ENCODE measurements around the gene TOX2.

TOX2 gene

GRCh38 chr20:44021186-44021585, 106.5 kb downstream of the TOX2 start:
- DNase-seq: no peak

GRCh38 chr20:44021900-44022299, 107.2 kb downstream of the TOX2 start:
- no peak for DNase-seq

DNA sequence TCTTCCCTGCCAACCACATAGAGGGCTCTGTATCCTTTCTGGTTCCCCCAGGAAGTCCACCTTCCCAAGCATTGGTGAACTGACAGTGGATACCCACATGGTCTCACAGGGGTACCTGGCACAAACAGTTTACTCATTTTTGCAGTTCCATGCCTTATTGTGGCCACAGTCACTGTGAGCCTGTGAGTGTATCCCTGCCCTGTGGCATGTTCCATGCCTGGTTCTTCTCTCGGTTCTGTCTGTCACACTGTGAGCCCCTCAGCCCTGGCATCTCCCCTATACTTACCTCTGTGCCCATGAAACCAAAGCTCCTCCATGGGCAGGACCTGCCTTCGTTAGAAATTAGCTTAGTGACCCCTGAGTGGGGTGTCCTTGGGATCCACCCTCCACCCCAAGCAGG, 107.8 kb downstream of the TOX2 start:
- DNase-seq: no peak

- no peak for DNase-seq
These were observed 109.1 kb downstream of the TOX2 start for GRCh38 chr20:44023515-44024371.

DNA sequence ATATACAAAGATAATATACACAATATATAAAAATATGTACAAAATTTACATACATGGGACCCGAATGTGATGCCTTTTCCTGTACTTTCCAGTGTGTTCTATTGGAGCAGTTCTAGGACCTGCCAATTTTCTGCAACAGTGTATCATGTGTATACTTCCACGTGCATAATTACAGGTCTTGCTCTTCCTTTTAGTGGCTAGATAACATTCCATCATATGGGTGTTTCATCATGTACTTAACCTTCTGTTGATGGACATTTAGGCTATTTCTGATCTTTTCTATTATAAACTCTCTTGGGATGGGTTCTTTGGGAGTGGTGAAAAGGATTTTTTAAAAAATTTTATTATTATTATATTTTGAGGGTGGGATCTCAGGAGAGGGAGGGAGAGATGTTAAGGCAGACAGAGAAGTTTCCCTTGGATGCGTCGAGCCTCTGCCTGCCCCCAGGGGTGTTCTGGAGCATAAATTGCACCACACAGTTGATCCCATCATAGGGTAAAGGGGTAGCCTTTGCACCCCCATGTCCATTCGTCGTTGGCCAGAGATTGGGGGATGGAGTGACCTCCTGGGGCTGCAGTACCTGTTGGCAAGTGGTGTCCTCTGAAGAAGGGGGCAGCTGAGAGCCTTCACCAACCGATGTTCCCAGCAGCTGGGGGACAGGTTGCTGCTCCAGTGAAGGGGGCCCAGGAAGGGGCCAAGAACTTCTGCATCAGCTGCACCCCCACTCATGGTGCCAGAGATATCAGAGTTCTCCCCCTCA, 110.3 kb downstream of the TOX2 start:
- no peak for DNase-seq

- DNase-seq: no peak
These were observed 111.1 kb downstream of the TOX2 start for GRCh38 chr20:44025756-44026155.

DNA sequence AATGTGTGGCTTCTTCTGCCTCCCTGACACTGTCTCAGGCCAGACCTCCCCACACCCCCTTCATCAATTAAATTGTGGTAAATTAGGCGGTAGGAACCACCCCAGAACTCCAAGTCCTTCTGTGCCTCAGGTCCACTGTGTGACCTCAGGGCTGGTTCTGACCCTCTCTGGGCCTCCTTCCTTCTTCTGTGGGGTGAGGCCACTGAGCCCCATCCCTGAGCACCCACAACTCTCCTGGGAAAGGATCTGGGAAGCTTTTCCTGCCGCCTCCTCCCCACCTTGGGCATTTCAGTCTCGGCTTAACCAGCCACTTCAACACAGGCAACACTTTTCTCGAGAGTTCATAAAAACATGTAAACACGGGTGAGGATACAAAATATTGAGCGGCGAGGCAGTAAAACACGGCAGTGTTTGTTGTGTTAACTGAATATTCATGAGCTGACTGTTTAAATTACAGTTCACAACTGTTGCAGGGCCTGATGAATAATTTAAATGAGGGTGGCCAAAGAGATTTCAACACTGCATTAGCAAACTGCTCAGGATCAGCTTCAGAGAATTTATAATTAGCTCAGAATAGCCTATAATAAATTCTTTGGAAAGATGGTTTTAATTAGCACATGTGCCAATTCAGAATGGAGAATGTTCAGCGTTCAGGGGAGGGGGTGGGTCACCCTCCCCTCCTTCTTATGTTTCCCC, 112.1 kb downstream of the TOX2 start:
- DNase-seq: no peak

DNA sequence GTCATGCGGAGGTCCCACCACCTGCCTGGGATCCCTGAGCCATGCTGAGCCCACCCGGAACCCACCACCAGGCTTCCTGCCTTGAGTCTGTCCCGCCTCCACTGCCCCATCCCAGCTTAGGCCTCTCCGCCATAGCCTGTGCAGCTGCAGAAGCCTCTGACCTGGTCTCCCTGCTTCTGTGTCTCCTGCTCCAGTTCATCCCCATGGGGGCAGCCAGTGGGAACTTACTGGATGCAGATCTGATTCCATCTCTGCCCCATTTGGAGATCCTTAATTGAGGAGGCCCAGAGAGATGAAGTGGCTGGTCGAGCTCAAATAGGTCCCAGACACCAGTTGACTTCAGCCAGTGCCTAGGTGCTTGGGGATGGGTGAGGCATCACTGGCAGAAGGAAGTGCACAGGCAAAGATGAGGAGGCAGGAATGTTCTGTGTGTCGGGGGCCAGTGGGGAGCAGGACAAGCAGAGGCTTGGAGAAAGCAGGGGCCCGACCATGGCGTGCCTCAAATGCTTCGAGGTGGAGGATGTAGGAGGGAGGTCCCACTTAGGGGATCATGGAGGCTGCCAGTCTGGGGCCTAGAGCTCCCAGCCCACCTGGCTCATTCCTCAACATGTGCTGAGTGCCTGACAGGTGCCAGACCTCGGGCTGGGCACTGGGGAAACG, 112.8 kb downstream of the TOX2 start:
- no peak for DNase-seq

DNA sequence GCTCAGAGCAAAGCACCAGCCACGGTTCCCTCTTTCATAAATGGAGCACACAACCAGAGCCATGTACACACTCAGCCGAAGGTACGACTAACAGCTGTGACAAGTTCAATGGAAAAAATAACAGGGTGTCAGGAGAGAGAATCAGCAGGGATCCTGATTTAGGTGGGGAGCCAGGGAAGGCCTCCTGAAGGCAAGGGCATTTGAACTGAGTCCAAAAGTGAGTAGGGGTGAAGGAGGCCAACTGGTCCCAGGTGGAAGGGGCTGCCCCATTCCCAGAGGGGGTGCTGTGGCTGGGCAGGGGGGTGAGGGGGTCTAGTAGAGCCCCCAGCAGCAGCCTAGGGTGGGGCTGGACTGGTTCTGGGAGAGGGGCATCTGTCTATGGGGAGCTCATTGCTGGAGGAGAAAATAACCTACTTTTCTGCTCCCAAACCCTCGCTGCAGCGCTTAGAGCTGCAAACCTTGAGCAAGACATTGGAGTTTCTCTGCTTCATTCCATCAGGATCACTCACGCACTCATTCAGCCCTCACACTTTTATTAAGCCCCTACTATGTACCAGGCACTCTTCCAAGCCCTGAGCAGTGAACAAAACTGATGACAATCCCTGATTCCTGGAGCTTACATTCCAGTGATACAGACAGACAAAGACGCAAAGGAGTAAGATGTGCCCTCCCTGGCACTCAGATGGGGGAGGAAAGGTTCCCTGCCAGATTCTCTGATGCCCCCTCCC, 113.5 kb downstream of the TOX2 start:
- no peak for DNase-seq

- no peak for DNase-seq
These were observed 114.5 kb downstream of the TOX2 start for GRCh38 chr20:44028868-44029847.

GRCh38 chr20:44029848-44030230, 115.2 kb downstream of the TOX2 start:
- no peak for DNase-seq

GRCh38 chr20:44030394-44030793, 115.7 kb downstream of the TOX2 start:
- DNase-seq: no peak

GRCh38 chr20:44031001-44031574, 116.4 kb downstream of the TOX2 start:
- DNase-seq: no peak

DNA sequence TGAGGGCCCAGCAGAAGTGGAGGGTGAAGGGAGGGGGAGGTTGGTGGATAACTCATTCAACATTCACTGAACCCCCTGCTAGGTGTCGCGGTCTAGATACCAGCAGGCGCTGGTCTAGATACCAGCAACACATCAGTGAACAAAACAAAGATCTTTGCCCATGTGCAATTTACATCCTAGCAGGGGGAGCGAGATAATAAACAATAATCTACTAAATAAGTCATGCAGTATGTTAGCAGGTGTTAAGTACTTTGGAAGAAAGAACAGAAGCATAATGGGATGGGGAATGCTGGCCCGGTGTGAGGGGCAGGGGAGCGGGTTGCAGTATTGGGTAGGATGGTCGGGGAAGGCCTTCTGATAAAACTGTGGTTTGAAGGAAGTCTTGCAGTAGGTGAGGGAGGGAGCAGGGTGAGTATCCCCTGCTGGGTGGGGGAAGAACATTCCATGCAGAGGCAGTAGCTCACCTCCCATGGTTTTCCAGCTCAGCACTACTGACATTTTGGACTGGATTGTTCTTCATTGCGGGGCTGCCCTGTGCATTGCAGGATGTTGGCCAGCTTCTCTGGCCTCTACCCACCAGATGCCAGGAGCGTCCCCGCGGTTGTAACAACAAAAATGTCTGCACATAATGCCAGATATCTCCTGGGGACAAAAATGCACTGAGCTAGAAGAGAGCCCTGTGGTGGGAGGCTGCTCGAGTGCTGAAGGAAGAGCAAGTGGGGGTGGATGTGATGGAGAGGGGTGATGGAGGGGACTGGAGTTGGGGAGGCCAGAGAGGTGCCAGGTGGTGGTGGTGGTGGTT, 117.3 kb downstream of the TOX2 start:
- DNase-seq: no peak

DNA sequence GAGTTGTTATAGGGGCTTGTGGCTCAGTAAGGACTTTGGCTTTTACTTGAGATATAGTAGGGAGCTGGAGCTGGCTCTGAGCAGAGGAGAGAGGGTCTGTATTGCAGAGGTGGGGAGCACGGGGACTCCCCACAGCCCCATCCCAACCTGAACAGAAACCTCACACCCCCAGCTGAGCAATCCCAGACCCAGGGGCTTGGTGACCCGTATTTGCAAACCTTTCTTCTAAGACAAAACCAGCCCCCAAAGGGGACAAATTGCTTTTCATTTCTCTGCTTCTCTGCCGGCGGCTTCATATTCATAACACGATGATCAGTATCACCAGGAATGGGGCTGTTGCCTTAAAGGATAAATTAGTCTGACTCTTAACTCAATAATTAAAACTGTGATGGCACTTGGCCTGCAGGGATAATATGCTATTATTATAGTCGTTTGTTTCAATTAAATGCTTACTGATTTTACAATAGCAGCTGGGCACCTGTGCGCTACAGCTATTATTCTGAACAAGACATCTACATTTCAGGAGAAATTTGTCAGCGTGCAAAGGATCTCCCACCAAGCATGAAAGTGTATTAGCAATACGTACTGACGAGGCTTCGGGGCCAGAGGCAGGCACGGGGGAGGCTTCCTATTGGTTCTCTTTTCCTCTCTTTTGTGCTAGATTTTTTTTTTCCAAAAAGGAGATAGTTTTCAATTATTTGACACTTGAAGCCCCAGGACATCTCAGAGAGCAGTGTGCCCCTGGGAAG, 118.1 kb downstream of the TOX2 start:
- DNase-seq: no peak

DNA sequence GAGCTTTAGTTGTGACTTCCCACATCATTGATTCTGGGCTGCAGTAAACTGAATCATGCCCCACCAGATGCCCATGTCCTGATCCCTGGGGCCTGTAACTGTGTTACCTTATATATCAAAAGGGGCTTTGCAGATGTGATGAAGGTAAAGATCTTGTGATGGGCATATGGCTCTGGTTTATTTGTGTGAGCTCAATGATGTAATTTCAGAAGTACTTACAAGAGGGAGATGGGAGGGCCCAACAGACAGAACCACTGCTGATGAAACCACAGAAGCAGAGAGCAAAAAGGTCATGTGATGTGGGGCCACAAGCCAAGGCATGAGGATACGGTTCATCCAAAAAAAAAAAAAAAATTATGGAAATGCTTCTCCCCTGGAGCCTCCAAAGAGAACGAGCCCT, 118.7 kb downstream of the TOX2 start:
- DNase-seq: peak; percentile 37

GRCh38 chr20:44033873-44034272, 119.2 kb downstream of the TOX2 start:
- DNase-seq: no peak

DNA sequence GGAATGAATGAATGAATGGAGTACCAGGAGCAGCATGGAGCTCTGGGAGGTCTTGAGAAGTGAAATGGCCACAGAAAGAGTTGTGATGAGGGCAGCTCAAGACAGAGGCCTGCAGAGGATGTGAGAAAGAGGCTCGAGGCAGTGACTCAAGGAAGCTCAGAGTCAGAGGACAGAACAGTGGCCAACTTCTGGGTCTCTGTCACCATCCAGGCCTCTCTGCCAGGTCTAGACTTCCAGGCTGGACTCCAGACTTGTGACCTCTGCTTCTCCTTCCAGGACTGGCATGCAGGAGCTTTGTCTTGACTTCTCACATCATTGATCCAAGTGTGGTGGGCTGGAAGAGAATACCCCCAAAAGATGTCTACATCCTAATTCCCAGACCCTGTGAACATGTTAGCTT, 119.8 kb downstream of the TOX2 start:
- no peak for DNase-seq

DNA sequence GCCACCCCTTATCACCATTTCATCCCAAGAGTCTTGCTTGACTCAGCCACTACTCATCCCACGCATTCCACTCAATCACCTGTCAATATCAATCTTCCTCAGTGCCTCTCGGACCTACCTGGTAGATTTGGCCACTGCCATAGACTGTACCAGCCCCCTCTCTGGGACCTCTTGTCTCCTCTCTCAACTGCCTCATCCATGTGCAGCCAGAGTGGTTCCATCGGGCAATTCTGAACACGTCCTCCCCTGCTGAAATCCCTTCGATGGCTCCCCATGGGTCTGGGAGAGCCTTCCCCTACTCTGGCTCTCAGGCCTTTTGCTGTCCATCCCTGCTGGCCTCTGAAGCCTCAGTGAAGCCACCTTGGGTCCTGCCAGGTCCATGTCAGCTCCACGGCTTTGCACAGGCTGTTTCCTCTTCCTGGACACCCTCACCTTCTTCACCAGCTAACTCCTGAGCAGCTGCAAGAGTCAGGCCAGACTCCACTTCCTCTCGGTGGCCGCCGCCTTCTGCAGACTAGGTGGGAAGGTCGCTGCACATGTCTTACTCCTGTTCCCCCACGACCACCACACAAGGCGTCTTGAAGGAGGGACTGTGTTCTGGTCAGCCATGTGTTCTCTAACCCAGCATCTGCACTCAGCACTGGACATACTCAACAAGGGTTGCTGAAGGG, 120.4 kb downstream of the TOX2 start:
- no peak for DNase-seq

All from NCI-H524 treated with DMSO at 0.1 percent for 48 hours (cell line).